Cardiac muscle cell (in vitro differentiated cells and primary cell): ENCODE results near the gene SLC18A3. TPM values are rescaled to one million over a fixed set of nuclear protein-coding genes. Genes with fewer than 3 reads are reported as not detected.

Experiments used
- DNase-seq, 2 donors: peaks; one replicate each; pipeline versions ENCODE4 v3.0.0 to v3.0.0-alpha.2; 2010 to 2017; ENCODE audit warnings: low read depth in 1 of 2, low spot score in 1 of 2
- H3K27ac ChIP-seq: fragments of 200-600 bp; sonication (generic); 2 replicates; pipeline ENCODE4 v1.5.1; 2016
- H3K27me3 ChIP-seq: fragments of 200-600 bp; sonication (generic); 2 replicates; pipeline ENCODE4 v1.6.0; 2016; ENCODE audit warnings: control low read depth
- H3K36me3 ChIP-seq: fragments of 200-600 bp; sonication (generic); 2 replicates; pipeline ENCODE4 v1.5.1; 2016; ENCODE audit warnings: control low read depth
- H3K4me1 ChIP-seq: fragments of 200-600 bp; sonication (generic); 2 replicates; pipeline ENCODE4 v1.8.1; 2017; ENCODE audit warnings: low read depth, mild to moderate bottlenecking, mixed run types
- H3K4me3 ChIP-seq: fragments of 200-600 bp; sonication (generic); 2 replicates; pipeline ENCODE4 v1.5.1; 2016; ENCODE audit warnings: mild to moderate bottlenecking
- H3K9me3 ChIP-seq: fragments of 200-600 bp; sonication (generic); 2 replicates; pipeline ENCODE4 v1.5.1; 2017; ENCODE audit warnings: low read depth, mild to moderate bottlenecking, control low read depth
- polyA plus RNA-seq: library from polyadenylated mRNA; unstranded; fragments of >200 nt; fragmentation: Nextera tagmentation; extraction: Ambion mirVana; gene quantifications from 2 replicates; pipeline ENCODE4 v1.2.1, GENCODE V29; 2016
- total RNA-seq: library from RNA; depleted of rRNA; stranded (reverse); fragments of >200 nt; gene quantifications from 2 replicates; pipeline ENCODE4 v1.2.3, GENCODE V29; 2016
- TF ChIP-seq, protein P1 (sequence below): IDR thresholded peaks from 2 replicates; pipeline ENCODE4 v1.5.1; 2012; ENCODE audit warnings: low read depth, mild to moderate bottlenecking, low read length

The SLC18A3 gene
- total and polyA plus RNA-seq, 2 experiments from 2014 or later, result not detected

GRCh38 chr10:49616421-49617101 lies 6.5 kb downstream of the SLC18A3 start:
- Histone ChIP-seq H3K27ac (no peak overlapping the region), H3K4me3 (no peak overlapping the region), H3K4me1 (no peaks in the 10 kb centered on the region), H3K27me3 (peaks cover 85% of the 10 kb centered on the region), H3K36me3 (no peaks in the 10 kb centered on the region), H3K9me3 (no peaks in the 10 kb centered on the region)
- DNase-seq, result no peak
- TF ChIP-seq, protein P1, sequence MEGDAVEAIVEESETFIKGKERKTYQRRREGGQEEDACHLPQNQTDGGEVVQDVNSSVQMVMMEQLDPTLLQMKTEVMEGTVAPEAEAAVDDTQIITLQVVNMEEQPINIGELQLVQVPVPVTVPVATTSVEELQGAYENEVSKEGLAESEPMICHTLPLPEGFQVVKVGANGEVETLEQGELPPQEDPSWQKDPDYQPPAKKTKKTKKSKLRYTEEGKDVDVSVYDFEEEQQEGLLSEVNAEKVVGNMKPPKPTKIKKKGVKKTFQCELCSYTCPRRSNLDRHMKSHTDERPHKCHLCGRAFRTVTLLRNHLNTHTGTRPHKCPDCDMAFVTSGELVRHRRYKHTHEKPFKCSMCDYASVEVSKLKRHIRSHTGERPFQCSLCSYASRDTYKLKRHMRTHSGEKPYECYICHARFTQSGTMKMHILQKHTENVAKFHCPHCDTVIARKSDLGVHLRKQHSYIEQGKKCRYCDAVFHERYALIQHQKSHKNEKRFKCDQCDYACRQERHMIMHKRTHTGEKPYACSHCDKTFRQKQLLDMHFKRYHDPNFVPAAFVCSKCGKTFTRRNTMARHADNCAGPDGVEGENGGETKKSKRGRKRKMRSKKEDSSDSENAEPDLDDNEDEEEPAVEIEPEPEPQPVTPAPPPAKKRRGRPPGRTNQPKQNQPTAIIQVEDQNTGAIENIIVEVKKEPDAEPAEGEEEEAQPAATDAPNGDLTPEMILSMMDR, result no peak

GRCh38 chr10:49617121-49618020 lies 7.3 kb downstream of the SLC18A3 start:
- no peaks in the 10 kb centered on the region for H3K4me1 ChIP-seq
- no peaks in the 10 kb centered on the region for H3K9me3 ChIP-seq
- peaks cover 77% of the 10 kb centered on the region for H3K27me3 ChIP-seq
- H3K4me3 ChIP-seq, result no peak overlapping the region
- no peak overlapping the region for H3K27ac ChIP-seq
- TF ChIP-seq, protein P1, result no peak
- no peak for DNase-seq
- H3K36me3 ChIP-seq, result no peaks in the 10 kb centered on the region

- DNase-seq, result no peak
- H3K27me3 ChIP-seq, result peaks cover 70% of the 10 kb centered on the region
- H3K36me3 ChIP-seq, result no peaks in the 10 kb centered on the region
- no peak overlapping the region for H3K27ac ChIP-seq
- no peaks in the 10 kb centered on the region for H3K9me3 ChIP-seq
- no peaks in the 10 kb centered on the region for H3K4me1 ChIP-seq
- no peak overlapping the region for H3K4me3 ChIP-seq
- TF ChIP-seq, protein P1, result no peak
These were observed 8.7 kb downstream of the SLC18A3 start for GRCh38 chr10:49618821-49619220.

- Histone ChIP-seq H3K9me3 (no peaks in the 10 kb centered on the region), H3K36me3 (no peaks in the 10 kb centered on the region), H3K4me1 (no peaks in the 10 kb centered on the region), H3K27ac (no peak overlapping the region), H3K27me3 (peaks cover 69% of the 10 kb centered on the region), H3K4me3 (no peak overlapping the region)
- DNase-seq, result no peak
- TF ChIP-seq, protein P1, result no peak
These were observed 9.5 kb downstream of the SLC18A3 start for GRCh38 chr10:49619613-49620012.

- Histone ChIP-seq H3K36me3 (no peaks in the 10 kb centered on the region), H3K4me3 (no peak overlapping the region), H3K9me3 (no peaks in the 10 kb centered on the region), H3K4me1 (no peaks in the 10 kb centered on the region), H3K27ac (no peak overlapping the region), H3K27me3 (peaks cover 61% of the 10 kb centered on the region)
- no peak for DNase-seq
- TF ChIP-seq, protein P1, result no peak
These were observed 10.2 kb downstream of the SLC18A3 start for GRCh38 chr10:49620286-49620810.
